CD1c-positive myeloid dendritic cell (primary cell): ENCODE measurements around the gene CHN1.

Experiments used
- DNase-seq: peaks from one replicate; pipeline ENCODE4 v3.0.0-alpha.2; 2016; ENCODE audit errors: extremely low spot score

The CHN1 gene

DNA sequence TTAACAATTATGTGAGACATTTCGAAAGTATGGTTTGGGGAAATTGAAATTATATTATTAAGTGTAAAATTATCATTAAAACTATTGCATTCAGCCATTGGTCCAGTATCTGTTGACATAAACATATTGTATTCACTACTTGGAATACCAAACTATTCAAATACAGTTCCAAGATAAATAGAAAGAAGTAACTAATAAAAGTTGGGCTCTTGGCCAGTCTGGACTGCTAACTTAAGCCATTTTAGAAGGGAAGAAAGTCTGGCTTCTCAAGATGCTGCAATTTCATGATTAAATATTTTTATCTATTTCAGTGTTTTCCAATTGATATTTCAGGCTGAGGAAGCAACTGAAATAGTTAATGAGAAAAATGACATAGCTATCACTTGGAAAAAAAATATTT is 131.1 kb downstream of the CHN1 start:
- no peak for DNase-seq

DNA sequence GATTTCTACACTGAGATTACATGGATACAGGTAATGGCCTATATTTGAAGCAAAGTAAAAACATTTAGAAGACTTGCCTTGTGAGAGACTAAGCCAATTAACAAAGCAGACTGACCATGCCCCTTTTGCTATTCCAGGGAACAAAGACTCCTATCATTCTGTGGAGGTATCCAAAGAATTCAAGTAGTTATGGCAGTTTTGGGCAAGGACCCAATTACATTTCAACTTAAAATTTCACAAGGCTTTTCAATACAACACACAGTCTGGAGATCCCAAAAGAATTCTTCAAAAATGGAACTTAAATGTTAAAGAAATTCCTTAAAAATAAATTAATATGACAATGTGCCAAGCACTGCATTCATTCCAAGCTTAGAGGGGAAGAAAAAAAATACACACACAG is 131.7 kb downstream of the CHN1 start:
- DNase-seq, result no peak

DNA sequence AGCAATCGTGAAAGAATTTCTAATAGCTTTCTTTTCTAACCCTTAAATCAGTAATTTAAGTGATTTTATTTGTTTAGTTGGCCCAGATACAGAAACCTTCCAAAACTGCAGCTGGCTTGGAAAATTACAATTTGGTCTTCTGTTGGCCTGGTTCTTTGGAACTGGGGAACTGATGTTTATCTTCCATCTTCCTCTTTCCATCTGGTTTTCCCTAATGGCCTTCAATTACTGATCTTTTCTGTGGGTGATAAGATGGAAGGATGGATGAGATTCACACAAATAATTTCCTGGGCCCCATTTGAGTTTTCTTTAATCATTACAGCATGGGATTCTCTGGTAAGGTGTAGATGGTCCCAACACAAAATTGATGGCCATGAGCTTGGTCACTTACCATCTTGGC is 134.4 kb downstream of the CHN1 start:
- no peak for DNase-seq

DNA sequence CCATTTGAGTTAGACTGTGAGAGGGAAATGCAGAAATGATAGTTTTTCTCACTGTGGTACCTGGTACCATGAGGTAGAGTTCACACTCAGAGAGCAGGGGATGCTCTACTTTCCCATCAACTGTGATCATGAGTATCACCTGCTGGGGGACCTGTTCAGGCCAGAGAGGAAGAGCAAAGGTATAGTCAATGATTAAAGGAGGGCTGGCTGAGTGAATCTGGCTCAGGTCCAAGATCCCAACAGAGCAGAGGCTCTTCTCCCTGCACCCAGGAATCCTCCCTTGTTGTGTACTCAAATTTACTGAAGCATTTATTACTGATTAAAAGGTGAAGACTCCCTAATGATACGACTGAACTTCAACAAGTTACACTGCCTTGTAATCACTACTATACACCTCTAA is 136.3 kb downstream of the CHN1 start:
- no peak for DNase-seq

DNA sequence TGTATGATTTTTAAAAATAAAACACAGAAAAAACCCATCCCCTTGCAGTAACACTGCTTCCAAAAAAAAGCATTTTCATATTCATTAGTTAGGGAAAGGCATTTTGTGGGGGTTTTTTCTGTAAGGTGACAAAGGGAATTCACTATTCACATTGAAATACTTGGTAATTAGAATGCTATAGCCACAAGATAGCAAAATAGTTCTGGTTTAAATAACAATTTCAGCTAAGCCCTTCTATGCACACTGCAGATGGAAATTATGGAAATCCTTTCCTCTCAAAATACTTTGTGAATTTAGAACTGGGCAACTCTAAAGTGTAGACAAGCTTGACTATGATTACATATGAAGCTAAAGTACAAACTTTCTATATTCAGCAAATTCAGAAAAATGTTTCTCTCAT is 138.8 kb downstream of the CHN1 start:
- DNase-seq, result no peak

DNA sequence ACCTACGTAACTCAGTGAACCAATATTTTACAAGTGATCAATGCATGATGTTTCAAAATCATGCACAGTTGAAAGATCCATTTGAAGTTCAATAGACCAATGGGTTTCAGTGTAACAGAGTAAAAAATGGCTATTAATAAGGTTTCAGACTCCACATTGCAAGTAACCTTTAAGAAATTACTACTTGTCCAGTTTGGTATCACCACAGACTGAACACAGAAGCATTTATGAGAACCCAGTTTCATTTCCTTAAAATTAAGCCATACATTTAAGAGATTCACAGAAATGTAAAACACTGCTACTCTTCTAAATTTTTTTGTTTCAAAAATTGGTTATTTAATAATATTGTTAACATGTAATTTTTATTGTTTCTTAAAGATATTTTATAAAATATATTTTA is 142.0 kb downstream of the CHN1 start:
- DNase-seq, result no peak

DNA sequence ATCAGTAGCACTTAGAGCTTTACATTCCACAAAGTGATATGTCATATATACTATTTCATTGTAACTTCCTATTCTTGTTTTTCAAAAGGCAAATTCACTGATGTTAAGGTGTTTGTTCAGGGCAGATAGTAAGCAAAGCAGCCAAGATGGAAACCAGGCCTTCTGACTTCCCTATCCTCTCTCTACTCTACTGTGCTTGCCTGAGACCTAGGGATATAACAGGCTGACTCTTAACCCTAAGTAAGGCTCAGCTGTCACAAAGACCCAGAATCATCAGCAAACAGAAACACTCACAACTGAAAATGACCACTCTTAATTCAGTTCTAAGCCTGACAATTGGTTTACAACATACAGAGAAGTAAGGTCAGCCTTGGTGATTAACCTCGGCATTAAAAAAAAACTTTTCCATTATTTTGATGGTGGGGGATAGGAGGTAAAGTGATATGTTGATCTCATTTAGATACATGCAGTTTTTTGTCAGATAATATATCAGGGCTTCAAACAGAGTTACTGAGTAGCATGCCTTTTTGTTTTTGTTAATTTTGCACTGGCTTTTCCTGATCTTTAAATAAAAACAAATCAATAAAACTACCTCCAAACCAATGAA is 145.5 kb downstream of the CHN1 start:
- DNase-seq, result no peak

DNA sequence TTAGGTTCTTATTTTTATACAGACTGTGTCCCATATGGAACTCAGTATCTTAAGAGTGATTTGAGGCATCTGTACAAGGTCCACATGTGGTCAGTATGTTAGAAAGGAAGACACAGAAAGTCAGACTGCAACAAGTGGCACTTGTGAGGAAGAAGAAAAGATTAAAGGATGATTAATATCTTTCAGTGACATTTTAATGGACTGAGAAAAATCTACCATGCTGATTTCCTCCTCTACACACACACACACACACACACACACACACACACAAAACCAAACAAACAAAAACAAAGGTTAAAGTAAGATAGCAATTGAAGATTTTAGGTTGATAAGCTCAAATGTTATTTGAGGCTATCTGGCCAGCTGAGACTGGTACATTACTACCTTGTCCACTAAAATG is 146.4 kb downstream of the CHN1 start:
- no peak for DNase-seq

DNA sequence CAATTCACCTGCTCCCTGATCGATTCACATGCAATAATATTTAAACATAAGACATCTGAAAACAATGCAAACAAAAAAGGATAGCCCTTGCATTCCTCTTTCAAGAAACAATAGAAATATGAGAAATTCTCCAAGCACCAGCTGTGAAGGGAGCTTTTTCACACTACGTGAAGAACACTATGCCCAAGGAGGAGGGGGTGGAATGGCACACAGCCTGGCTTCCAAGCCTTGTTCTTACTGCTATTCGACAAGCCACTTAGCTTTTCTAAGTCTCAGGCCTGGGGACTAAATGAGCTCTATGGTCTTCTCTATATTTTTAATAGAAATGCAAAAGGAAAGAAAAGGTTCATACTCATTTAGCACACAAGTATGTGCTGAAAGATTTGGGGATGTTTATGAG is 148.7 kb downstream of the CHN1 start:
- DNase-seq, result no peak

DNA sequence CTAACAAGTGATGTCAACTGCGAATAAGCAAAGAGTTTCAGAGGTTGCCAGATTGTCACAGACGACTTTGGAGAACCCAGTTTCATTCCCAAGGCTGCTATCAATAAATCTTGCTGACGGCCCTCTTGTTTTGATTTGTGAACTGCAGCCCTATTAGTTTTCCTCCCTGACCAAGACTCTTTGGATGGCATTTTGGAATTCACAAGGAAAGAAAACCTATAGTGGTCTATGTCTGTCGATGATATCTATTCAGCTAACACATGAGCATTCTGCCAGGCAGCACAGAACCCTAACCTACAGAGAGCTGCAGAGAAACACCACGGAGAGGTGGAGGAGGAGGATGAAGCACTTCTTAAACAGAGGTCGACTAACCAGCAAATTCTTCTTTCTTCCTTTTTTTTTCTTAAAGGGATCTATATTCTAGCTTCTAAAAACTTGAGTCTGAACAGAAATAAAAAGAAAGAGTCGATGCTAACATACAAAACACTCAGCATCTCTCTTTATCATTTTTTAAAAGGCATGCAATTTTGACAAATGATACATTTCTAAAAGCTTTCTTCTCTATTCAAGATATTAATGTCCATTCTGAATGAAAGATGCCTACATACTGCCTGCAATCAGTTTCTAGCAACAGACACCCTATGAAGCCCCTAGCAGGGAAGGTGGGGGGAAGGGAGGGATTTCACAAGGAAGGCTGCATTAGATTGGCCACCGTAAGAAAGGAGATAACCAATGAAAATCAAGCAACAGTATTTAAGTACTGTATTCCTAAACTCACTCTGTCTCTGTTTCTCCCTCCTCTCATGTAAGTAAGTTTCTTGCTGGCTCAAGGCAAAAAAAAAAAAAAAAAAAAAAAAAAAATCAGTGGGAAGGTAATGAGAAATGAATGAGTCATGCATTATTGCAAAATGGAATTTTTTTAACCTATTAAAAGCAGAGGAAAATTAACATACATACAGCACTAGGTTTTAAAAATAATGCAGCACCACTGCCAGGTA is 157.9 kb downstream of the CHN1 start:
- no peak for DNase-seq

DNA sequence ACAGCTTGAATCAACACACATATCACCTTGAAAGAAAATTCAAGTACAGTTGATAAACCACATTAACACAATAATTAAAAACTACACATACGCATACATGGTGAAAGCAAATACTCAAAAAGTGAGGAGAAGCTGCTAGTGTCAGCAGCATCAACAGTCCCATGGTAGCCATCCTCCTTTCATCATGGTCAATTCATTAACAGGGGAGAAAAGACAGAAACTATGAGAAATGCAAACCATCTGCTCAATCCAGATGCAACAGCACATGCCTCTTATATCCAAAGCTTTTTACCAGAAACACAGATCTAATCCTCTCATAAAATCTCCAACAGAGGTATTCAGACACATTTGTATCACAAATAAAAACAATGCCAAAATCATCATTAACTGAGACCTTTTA is 159.0 kb downstream of the CHN1 start:
- DNase-seq, result no peak

DNA sequence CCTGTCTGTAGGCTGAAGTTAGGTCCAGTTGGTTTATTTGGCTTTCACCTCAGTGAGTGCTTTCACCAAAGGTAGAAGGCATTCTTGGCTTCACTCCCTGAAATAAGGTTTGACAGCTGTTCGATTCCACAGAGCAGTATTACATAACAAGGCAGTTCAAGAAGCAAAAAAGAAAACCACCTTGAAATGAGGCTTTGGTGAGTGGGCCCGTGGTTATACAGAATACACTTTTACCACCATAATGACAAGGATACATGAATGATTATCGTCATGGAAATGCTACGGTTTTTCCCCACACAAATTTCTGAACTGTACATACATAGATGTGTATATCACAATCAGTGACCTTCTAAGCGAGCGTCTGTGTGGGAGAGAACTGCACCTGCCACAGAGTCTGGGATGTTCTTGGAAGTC is 160.9 kb downstream of the CHN1 start:
- no peak for DNase-seq

DNA sequence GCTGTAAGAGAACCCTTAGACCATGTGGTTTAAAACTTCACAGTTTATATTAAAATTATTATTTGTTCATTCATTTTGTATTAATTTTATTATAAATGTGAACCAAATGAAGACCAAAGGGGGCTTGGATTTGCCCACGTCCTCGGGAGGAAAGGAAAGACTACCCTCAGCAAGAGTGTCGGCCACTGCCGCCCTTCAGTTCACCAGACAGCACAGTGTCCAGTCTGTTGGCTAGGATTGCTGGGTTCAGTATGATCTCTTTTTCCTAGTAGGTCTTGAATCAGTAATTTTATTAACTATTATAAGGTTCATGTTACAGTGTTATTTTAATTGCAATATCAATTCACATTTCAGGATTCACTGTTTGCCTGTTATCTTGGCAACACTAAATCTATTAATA is 162.7 kb downstream of the CHN1 start:
- no peak for DNase-seq

DNA sequence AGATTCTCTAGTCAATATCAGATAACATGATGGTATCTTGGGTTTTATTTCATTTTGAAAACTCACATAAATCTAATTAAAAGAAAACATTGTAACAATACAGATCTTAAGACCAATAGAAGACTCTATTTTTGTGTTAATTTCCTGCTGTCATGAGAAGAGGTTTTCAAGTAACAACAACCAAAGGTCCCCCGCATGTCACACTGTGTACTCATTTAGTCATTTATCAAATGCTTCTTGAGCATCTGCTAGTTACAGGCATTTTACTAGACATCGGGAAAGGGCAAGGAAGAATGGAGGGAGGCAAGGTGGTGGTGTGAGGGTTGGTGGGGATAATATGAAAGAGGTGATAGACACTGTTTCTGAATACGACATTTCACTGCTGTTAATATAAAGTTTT is 163.2 kb downstream of the CHN1 start:
- DNase-seq, result no peak

DNA sequence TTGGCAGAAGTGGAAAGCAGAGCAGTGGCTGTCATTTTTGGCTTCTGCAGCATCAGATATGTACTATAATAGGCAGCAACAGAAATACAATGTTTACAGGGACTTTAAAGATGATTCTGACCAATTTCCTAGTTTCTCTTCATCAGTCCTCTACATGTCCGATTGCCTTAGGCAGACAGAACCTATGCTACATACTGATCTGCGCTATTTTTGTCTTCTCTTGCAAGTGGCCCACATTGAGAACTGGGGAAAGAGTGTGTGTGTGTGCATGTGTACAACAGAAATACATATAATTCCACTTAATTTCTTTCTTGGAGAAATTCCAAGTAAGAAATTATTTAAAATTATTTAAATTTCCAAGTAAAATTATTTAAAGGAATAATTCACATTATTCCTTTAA is 163.8 kb downstream of the CHN1 start:
- no peak for DNase-seq

DNA sequence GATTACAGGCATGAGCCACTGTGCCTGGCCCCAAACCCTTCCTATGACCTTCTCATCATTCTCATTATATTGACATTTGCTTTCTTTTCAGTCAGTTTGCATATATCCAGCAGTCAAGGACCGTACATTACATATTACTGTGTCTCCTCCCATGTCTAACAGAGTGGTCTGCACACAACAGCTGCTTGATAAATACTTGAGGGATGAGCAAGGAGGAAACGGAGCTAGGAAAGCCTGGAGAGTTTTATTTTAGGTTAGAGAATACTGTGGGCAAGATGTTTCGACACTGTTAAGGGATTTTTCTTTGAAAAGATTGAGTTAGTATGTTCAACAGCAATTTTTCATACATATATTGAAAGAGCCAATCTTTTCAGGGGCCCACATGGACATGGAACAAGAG is 164.7 kb downstream of the CHN1 start:
- no peak for DNase-seq

DNA sequence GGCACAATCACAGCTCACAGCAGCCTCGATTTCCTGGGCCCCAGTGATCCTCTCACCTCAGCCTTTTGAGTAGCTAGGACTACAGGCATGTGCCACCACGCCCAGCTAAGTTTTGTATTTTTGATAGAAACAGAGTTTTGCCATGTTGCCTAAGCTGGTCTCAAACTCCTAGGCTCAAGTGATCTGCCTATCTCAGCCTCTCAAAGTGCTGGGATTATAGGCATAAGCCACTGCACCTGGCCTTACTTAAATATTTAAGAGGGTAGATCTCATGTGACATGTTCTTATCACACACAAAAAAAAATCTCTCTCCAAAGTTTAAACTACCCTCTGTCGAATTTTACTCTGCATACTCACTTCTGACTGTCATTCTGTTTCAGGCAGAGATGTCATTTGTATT is 165.5 kb downstream of the CHN1 start:
- DNase-seq, result no peak

DNA sequence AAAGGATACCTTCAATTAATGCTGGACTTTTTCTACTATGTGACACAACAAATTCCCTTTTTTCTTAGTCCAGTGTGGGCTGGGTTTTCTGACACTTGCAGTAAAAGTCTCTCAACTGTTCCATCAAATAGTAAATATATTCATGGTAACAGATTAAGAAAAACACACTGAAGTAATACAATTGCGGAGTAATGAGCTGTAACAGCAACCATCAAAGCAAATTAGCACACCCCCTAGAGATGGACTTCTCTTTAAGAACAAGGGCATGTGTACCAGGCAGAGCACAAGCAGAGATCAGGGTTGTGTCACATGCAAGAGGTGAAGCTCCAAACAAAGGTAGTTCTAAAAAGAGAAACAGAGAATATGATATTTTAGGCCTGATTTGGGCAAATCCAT is 168.2 kb downstream of the CHN1 start:
- no peak for DNase-seq

DNA sequence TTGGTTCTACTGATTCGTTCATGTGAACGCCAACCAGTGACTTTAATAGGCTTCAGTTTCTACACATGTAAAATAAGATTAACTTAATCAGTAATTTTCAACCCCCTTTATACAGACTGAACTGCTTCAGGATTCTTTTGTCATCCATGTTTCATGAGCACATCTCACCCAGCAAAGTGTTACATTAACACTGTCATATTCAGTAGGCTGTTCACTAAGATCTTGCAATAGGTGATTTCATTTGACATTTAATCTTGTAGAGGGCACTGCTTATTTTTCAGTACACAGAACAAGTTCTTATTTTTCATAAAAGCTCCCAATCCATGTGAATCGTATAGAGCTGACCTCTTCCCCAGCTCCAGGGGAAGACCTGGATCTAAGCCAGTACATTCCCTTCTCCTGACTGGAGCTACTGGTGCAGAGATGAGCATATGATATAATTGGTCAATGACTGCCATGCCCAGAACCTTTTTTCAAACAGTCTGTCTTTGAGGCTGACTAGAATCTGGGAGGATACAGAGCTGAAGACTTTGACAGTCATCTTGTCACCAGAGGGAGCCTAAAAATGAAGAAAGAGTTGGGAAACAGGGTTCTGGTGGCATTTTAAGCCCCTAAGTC is 168.7 kb downstream of the CHN1 start:
- no peak for DNase-seq

DNA sequence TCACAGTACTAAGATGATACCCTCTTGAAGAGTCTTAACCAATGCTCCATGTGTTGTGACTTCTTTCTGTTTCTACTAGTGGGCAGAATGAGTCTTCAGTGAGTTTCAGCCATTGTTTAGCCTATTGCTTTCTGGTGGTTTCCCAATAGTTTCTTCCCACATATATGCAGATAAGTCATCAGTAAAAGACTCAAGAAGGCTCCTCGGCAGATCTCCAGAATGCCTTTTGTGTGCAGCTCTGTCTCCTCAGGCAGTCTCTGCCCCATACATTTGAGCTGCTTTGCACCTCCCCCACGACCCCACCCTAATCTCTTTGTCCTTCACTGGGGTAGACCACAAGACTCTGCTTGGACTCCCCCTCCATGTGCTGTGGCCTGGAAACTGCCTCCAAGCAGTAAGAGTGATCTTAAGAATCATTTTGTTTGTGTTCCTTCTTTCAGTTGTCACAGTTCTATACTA is 169.4 kb downstream of the CHN1 start:
- no peak for DNase-seq

DNA sequence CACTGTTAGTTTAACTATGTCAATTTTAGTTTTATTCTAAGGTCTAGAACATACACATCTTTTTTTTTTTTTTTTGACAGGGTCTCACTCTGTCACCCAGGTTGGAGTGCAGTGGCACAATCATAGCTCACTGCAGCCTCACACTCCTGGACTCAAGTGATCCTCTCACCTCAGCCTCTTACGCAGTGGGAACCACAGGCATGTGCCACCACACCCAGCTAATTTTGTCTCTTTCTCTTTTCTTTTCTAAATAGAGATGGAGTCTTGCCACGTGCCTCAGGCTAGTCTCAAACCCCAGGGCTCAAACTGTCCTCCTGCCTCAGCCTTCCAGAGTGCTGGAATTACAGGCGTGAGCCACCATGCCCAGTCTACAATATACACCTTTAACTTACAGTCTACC is 171.4 kb downstream of the CHN1 start:
- DNase-seq, result no peak

DNA sequence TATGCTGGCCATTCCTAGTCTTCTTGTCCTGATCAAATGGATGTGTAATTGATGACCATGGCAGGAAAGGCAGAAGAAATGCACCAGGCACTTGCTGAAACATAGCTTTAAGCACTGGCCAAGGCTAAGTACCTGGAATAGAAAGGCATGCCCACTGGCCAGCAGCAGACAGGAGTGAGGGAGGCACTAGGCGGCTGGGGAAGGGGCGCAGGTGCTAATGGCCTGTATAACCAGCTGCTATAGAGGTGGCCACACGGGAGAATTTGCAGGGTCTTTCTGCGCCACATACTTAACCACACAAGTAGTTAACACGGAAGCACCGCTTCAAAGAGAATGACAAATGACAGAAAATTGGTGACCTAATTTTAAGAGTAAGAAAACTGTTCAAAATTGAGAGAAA is 174.6 kb downstream of the CHN1 start:
- DNase-seq, result no peak

DNA sequence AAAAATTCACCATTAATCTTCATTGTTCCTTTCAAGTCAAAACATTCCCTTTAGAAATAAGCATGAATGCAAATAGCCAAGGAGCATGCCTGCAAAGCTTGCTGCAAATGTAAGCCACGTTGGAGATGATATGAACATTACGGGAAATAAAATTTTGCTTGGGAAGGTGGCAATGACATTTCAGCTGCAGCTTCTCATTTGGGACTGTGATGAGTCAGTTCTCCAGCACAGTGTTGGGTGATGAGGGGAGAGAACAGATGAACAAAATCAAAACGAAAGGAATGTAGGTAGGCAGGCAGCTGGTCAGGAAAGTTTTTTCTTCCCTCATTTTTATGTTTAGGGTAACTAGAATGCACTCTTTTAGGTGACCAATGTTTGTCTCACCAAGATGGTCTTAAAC is 175.6 kb downstream of the CHN1 start:
- DNase-seq, result no peak
